ENCODE results near the gene P2RX1. TPM values are rescaled to one million over a fixed set of nuclear protein-coding genes. Genes with fewer than 3 reads are reported as not detected.

P2RX1 gene
- total RNA-seq, 1 donor from 2014 or later: not detected

DNA sequence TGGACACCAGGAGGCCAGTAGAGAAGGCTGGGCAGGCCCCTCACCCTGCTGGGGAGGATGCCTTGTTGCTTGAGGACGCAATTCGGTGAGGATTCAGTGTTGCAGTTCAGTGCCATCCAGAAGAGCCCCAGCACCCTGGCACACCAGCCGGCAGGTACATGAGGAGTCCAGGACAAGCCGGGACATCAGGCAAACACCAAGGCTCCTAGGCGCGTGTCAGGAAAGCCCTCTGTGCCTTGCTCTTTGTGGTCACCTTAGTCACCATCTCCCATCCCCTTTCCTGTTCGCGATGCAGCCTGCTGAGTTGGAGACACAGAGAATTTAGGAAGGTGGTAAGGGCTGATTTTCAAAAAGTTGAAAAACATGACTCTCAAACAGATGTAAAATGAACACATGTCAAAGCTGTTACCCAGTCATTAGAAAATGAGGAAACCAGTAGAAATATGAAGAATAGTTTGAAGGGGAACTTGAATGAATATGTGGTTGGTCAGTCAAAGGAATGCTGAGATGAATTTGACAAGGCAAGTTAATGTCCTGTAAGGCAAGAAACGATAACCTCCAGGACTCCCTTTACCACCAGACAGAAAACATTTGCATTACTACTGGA, 67.9 kb downstream of the P2RX1 start:
- Mint-ChIP-seq H3K9me3 (ENCODE audit: unreplicated experiment) (no peaks in the 10 kb centered on the region), H3K27ac (ENCODE audit: unreplicated experiment) (no peak overlapping the region), H3K4me1 (ENCODE audit: unreplicated experiment) (peaks cover 21% of the 10 kb centered on the region), H3K36me3 (ENCODE audit: unreplicated experiment) (peaks cover 6% of the 10 kb centered on the region), H3K27me3 (ENCODE audit: unreplicated experiment) (peaks cover 20% of the 10 kb centered on the region), H3K4me3 (ENCODE audit: unreplicated experiment) (no peak overlapping the region)
- no peak for DNase-seq (ENCODE audit: extremely low spot score, unreplicated experiment)
- TF ChIP-seq CTCF (IDR thresholded peaks at IDR 0.05): no peak

DNA sequence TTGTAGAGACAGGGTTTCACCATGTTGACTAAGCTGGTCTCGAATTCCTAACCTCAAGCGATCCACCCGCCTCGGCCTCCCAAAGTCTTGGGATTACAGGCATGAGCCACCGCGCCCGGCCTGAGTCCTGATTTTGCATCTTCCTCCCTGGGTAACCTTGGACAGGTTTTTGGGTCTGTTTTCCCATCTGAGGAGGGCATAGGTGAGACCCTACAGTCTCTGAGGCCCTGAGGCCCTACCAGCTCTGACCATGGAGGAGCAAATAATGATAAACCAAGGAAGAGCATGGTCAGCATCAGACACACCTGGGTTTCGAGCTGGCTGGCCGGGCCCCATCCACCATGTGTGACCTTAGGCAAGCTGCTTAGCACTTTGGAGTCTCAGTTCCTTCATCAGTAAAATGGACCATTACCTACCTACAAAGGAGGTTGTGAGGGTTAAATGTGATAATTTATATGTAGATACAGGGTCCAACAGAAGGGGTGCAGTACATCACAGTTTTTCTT, 69.0 kb downstream of the P2RX1 start:
- H3K4me3 Mint-ChIP-seq (ENCODE audit: unreplicated experiment): no peak overlapping the region
- TF ChIP-seq CTCF (IDR thresholded peaks at IDR 0.05): no peak
- H3K36me3 Mint-ChIP-seq (ENCODE audit: unreplicated experiment): peaks cover 8% of the 10 kb centered on the region
- peaks cover 21% of the 10 kb centered on the region for H3K4me1 Mint-ChIP-seq (ENCODE audit: unreplicated experiment)
- no peak for DNase-seq (ENCODE audit: extremely low spot score, unreplicated experiment)
- no peaks in the 10 kb centered on the region for H3K9me3 Mint-ChIP-seq (ENCODE audit: unreplicated experiment)
- H3K27me3 Mint-ChIP-seq (ENCODE audit: unreplicated experiment): peaks cover 14% of the 10 kb centered on the region
- H3K27ac Mint-ChIP-seq (ENCODE audit: unreplicated experiment): no peak overlapping the region

Other genes with a start within 250 kb of the P2RX1 start
- gene TAX1BP3, start 247.9 kb downstream of the P2RX1 start, total RNA-seq: 149 TPM in 2 replicates
- 37.0 and 43.8 TPM in 2 replicates for gene EMC6, start 247.7 kb downstream of the P2RX1 start, total RNA-seq
- gene P2RX5, start 220.3 kb downstream of the P2RX1 start, total RNA-seq: 0.34 and 0.43 TPM in 2 replicates
- gene HASPIN, start 192.6 kb downstream of the P2RX1 start, total RNA-seq: 1.9 and 2.6 TPM in 2 replicates
- 24.5 and 25.3 TPM in 2 replicates for gene ITGAE, start 115.3 kb downstream of the P2RX1 start, total RNA-seq
- 44.4 and 45.8 TPM in 2 replicates for gene NCBP3, start 70.2 kb downstream of the P2RX1 start, total RNA-seq
- gene CAMKK1, start 23.4 kb downstream of the P2RX1 start, total RNA-seq: 1.3 and 1.8 TPM in 2 replicates
- gene ATP2A3, start 48.0 kb upstream of the P2RX1 start, total RNA-seq: not detected in 2 replicates
- 47.1 and 52.0 TPM in 2 replicates for gene ZZEF1, start 226.6 kb upstream of the P2RX1 start, total RNA-seq
- gene CYB5D2, start 226.7 kb upstream of the P2RX1 start, total RNA-seq: 22.3 and 26.2 TPM in 2 replicates

Measured in osteocyte (in vitro differentiated cells).